ENCODE data around the gene C19orf38.
A peak's percentile ranks its signal among the peaks of the same experiment; 100 is the strongest.
"Not testable (repeated sequence)": the region's sequence is repeated elsewhere in the genome, so short reads cannot be mapped to it uniquely, and the experiment has no call there.

Gene C19orf38

DNA sequence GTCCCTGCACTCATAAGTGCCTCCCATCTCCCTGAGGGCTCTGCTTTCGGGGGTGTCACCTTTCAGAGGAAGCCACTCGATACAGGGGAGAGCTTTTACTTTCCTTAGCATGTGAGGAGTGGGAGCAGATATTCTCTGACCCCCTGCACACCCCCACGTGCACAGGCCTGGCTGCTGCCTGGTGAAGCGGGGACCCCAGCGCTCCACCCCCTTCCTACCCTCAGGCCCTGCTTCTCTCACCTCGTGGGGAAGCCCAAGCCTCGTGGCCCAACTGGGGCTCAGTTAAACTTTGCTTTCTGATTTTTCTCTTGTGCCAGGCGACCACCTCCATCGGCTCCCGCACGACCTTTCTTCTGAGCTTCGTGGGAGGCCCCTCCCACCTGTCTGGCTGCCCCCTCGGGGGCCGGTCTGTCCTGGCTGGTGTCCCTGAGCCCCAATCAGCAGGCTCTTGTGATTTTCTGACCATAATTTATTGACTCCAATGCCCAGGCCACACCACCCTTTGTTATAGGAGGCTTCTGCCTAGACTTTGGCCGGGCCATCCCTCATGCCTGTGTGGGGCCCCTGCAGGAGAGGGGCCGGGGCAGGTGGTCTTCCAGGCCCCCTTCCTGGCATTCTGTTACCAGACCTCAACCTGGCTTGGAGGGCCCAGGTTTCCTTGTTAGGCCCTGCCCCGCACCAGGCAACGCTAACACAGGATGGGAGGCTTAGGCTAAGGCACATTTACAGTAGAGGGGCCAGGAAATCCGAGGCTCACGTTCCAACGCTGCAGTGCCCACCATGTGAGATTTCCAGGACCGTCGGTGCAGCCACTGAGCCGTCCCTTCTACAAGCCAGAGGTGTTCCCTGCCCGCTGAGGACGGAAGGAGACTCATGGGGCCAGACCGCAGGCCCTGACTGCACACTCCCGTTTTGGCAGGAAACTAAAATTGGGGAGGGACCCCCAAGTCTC is 16.0 kb upstream of the C19orf38 start:
- TF ChIP-seq, protein P1, sequence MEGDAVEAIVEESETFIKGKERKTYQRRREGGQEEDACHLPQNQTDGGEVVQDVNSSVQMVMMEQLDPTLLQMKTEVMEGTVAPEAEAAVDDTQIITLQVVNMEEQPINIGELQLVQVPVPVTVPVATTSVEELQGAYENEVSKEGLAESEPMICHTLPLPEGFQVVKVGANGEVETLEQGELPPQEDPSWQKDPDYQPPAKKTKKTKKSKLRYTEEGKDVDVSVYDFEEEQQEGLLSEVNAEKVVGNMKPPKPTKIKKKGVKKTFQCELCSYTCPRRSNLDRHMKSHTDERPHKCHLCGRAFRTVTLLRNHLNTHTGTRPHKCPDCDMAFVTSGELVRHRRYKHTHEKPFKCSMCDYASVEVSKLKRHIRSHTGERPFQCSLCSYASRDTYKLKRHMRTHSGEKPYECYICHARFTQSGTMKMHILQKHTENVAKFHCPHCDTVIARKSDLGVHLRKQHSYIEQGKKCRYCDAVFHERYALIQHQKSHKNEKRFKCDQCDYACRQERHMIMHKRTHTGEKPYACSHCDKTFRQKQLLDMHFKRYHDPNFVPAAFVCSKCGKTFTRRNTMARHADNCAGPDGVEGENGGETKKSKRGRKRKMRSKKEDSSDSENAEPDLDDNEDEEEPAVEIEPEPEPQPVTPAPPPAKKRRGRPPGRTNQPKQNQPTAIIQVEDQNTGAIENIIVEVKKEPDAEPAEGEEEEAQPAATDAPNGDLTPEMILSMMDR (IDR thresholded peaks at IDR 0.05) = no peak
- TF ChIP-seq ZFX (IDR thresholded peaks at IDR 0.05; ENCODE audit: borderline replicate concordance) = no peak
- H3K27ac ChIP-seq = no peak overlapping the region

DNA sequence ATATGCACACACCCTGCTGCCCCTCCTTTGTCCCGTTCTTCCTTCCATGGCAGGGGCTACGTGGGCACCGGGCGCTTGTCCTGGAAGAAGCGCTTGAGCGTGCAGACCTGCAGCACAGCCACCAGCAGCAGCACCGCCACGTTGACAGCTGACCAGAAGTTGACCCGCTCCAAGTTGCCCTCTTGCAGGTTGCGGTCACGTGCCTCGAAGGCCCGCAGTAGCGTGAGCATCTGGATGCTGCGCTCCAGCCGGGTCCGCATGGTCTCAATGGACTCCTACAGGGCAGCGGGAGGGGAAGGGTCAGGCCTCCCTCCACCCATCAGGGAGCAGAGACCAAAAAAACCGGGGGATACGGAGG is 15.3 kb upstream of the C19orf38 start:
- TF ChIP-seq, protein P1 (IDR thresholded peaks at IDR 0.05) = no peak
- no peak for TF ChIP-seq ZFX (IDR thresholded peaks at IDR 0.05; ENCODE audit: borderline replicate concordance)
- H3K27ac ChIP-seq = peak overlapping the region; percentile 99; the same call in 1 of the 2 replicates

DNA sequence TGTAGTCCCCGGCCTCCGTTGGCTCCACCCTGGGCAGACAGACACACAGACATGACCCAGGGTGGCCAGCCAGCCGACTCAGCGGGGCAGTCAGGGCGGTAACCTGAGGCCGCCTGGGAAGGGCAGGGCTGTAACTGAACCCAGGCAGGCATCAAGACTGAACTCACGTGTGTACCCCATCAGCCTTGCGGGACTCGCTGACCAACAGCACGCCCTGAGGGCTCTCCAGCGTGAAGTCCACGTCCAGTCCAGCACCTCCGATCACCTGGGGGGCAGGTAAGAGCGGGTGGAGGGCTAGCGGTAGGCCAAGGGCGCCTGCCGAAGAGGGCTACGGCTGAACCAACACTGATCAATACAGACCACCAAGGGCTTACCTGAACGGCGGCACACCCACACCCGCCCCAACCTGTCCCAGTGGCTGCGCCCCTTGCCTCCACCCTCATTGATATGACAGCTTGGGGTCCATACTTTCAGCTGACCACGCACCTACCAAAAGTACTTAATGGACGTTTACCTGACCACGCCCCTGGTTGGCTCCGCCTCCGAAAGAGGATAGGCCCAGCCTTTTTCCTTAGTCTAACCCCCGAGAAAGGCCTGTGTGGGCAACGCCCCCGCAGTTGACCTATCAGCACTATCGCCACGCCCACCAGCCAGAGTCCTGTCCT is 13.0 kb upstream of the C19orf38 start:
- H3K27ac ChIP-seq = peak overlapping the region; percentile 99
- TF ChIP-seq ZFX (IDR thresholded peaks at IDR 0.05; ENCODE audit: borderline replicate concordance) = no peak
- TF ChIP-seq, protein P1 (IDR thresholded peaks at IDR 0.05) = no peak

DNA sequence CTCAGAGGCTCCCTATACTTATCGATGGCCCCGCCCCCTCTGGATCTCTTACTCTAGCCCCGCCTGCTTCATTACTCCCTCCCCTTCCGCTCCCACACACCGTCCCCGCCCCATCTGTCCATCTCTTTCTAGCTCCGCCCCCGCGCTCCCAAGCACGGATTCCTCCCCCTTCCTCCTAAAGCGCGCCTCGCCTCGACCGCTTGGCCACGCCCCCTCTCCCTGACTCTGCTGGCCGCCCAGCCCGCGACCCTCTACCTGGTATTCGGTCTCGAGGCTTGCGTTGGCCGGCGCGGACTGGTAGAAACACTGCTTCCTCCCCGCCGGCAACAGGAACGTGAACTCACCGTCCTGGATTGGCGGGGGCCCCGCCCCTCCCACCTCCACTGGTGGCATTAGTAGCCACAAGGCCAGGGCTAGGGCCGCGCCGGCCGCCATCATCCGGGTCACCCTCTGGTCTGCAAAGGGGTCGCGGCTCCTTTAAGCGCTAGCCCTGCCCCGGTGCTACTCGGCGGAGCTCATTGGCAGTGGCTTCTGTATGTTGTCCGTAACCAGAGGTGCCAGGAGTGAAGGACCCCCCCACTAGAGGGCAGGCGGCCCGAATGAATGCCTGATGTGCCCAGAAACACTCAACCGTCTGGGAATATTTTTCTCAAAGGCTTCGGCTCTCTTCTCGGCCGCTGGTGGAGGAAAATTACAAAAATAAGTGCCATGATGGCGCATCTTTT is 12.3 kb upstream of the C19orf38 start, which contains the start of gene TMED1:
Gene TMED1, minus strand, starts transcription at position 459 of the 725 bp plus-strand sequence. Its CDS starts 21 bp downstream, at position 438.
- peak within 1 kb of the TSS; percentile 99 for H3K27ac ChIP-seq

DNA sequence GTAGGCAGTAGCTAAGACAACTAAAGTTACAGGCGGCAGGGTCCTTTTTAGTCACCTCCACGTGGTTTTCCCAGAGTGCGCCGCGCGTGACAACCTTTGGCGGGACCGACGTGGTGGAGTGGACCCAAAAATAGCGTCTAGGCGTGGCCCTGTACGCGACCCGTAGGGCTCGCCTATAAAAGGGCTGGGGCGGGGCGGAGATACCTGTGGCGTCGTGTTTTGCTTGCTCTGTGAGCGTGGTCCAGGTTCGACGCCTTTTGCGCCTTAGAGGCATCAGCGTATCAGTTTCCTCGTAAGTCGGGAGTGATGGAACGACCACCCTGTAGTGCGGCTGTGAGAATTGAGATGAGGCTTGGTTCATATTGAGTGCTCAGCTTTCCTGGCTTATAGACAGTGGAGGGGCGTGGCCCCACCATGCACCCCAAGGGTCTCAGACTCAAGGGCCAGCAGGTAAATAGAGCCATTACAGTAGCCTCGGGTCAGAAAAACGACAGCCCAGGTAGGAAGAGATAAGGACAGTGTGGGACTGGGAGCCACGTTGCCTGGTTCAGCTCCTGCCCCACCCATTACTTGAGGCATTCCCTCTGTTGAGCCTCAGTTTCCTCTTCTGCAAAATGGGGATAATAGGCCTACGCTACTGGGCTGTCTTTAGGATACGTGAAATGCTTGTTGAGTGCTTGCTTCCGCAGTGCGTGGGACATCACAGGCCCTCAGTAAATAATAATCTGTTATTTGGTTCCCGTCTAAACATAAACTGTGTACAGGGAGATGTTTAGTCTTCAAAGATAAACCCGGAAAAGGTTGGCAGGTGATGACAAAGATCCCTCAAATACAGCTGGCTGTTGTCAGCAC is 11.5 kb upstream of the C19orf38 start:
- no peak for TF ChIP-seq ZFX (IDR thresholded peaks at IDR 0.05; ENCODE audit: borderline replicate concordance)
- TF ChIP-seq, protein P1 (IDR thresholded peaks at IDR 0.05) = no peak

More for the DNA sequence above, 12.3 kb upstream of the C19orf38 start, which contains the start of gene TMED1:
- TF ChIP-seq, protein P1 (IDR thresholded peaks at IDR 0.05) = no peak
- no peak for TF ChIP-seq ZFX (IDR thresholded peaks at IDR 0.05; ENCODE audit: borderline replicate concordance)

DNA sequence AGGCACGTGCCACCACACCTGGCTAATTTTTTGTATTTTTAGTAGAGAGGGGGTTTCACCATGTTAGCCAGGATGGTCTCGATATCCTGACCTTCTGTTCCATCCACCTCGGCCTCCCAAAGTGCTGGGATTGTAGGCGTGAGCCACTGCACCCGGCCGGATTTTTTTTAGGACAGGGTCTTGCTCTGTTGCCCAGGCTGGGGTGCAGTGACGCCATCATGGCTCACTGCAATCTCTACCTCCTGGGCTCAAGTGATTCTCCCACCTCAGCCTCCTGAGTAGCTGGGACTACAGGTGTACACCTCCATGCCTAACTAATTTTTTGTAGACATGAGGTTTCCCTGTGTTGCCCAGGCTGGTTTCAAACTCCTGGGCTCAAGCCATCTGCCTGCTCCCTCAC is 10.6 kb upstream of the C19orf38 start:
- not testable (repeated sequence) for H3K27ac ChIP-seq

More for the DNA sequence above, 11.5 kb upstream of the C19orf38 start:
- H3K27ac ChIP-seq = peak overlapping the region; percentile 99
